ENCODE measurements around the gene FKTN.

The FKTN gene

DNA sequence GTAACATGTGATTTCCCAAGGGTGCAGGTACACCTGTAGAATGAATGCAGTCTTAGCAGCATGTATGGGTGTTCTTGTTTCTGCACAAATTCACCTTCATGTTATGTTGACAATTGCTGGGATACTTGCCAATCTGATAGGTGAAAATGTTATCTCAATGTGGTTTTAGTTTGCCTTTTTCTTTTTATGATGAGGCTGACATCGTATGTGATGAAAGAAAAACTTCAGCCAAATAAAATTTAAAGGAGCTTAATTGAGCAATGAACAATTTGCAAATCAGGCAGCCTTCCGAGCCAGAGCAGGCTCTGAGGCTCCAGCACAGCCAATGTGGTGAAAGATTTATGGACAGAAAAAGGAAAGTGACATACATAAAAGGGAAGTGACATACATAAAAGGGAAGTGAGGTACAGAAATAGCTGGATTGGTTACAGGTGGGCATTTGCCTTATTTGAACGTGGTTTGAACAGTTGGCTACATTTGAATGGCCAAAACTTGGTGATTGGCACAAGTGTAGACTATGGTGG, 114.8 kb downstream of the FKTN start:
- DNase-seq (ENCODE audit: extremely low spot score): no peak
- no peak for TF ChIP-seq FOXM1 (IDR thresholded peaks at IDR 0.05; ENCODE audit: borderline replicate concordance)
- TF ChIP-seq, protein P1, sequence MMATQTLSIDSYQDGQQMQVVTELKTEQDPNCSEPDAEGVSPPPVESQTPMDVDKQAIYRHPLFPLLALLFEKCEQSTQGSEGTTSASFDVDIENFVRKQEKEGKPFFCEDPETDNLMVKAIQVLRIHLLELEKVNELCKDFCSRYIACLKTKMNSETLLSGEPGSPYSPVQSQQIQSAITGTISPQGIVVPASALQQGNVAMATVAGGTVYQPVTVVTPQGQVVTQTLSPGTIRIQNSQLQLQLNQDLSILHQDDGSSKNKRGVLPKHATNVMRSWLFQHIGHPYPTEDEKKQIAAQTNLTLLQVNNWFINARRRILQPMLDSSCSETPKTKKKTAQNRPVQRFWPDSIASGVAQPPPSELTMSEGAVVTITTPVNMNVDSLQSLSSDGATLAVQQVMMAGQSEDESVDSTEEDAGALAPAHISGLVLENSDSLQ (IDR thresholded peaks at IDR 0.05): peak; percentile 71; the same call in 1 of the 2 replicates
- POLR2A ChIA-PET: interaction anchor here (0.6 kb wide), 1 partner anchor 16 kb away, joined by 3 read pairs; no protein-coding TSS in a partner anchor
- CTCF ChIA-PET: no interaction called here

DNA sequence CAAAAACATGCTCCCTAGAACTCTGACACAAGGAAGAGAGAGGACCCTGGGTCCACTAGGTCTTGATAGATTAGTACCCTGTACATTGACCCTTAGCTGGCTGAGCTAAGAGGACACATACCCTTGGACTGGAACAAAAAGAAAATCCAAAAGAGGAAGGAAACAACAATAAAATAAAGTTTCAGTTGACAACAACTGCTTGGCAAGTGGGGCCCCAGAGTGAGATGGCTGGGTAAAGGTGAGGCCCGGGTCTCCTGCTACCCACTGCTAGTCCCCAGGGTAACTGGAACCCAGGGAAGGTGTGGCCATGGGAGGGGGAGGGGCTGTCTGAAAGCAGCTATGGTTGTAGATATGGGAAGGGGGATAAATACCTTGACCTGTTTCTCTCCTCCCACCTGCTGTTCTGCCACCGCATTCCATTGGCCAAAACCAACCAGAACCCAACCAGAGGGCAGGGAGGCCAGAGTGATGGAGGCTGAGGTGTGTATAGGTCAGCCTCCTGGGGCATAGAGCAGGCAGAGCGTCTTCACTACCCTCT, 116.0 kb downstream of the FKTN start:
- CTCF ChIA-PET: no interaction called here
- POLR2A ChIA-PET: no interaction called here
- no peak for DNase-seq (ENCODE audit: extremely low spot score)
- TF ChIP-seq CTBP1 (IDR thresholded peaks at IDR 0.05; ENCODE audit: borderline replicate concordance): no peak
- no peak for TF ChIP-seq ARNT (IDR thresholded peaks at IDR 0.05)
- TF ChIP-seq LEF1 (IDR thresholded peaks at IDR 0.05; ENCODE audit: borderline replicate concordance): no peak
- TF ChIP-seq HDGF (IDR thresholded peaks at IDR 0.05; ENCODE audit: borderline replicate concordance): no peak
- no peak for TF ChIP-seq FOXK2 (IDR thresholded peaks at IDR 0.05)
- no peak for TF ChIP-seq FOXM1 (IDR thresholded peaks at IDR 0.05; ENCODE audit: borderline replicate concordance)
- no peak for TF ChIP-seq ELF4 (IDR thresholded peaks at IDR 0.05)
- TF ChIP-seq NFRKB (IDR thresholded peaks at IDR 0.05): no peak
- no peak for TF ChIP-seq ZNF384 (IDR thresholded peaks at IDR 0.05)
- TF ChIP-seq, protein P1 (IDR thresholded peaks at IDR 0.05): no peak
- TF ChIP-seq BHLHE40 (IDR thresholded peaks at IDR 0.05; ENCODE audit: borderline replicate concordance): no peak
- no peak for TF ChIP-seq SP1 (IDR thresholded peaks at IDR 0.05)
- no peak for TF ChIP-seq SUZ12 (IDR thresholded peaks at IDR 0.05)

DNA sequence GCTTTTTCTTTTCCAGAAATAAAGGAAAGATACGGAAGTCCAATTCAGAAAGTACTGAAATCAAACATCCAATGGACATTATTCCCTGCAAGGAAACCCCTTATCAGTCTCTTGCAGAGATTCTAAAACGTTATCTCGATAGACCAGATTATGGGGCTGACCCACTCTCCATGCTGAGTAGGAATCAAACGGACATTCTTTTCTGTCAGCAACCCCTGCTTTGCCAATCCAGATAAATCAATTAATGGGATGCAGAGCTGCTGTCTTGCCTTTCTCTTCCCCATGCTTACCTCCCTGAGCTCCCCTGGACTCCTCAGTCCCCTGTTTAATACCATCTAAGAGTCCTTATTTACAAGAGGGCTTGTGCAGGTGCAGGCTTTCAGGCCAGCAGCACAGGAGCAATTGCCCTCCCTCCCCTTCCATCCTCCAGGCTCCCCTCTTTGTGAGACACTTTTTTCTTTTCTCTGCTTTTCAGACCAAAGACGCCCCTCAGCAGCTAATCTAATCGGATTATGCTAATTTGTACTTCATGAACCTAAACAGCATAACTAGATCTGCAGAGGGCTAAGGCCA, 118.5 kb downstream of the FKTN start:
- DNase-seq (ENCODE audit: extremely low spot score): no peak
- no peak for TF ChIP-seq ZNF384 (IDR thresholded peaks at IDR 0.05)
- no peak for TF ChIP-seq ARNT (IDR thresholded peaks at IDR 0.05)
- no peak for TF ChIP-seq SP1 (IDR thresholded peaks at IDR 0.05)
- TF ChIP-seq, protein P1 (IDR thresholded peaks at IDR 0.05): no peak
- TF ChIP-seq HDGF (IDR thresholded peaks at IDR 0.05; ENCODE audit: borderline replicate concordance): no peak
- no peak for TF ChIP-seq ELF4 (IDR thresholded peaks at IDR 0.05)
- TF ChIP-seq NFRKB (IDR thresholded peaks at IDR 0.05): no peak
- no peak for TF ChIP-seq SUZ12 (IDR thresholded peaks at IDR 0.05)
- TF ChIP-seq BHLHE40 (IDR thresholded peaks at IDR 0.05; ENCODE audit: borderline replicate concordance): no peak
- TF ChIP-seq LEF1 (IDR thresholded peaks at IDR 0.05; ENCODE audit: borderline replicate concordance): no peak
- ChIA-PET CTCF (no interaction called here), POLR2A (no interaction called here)

DNA sequence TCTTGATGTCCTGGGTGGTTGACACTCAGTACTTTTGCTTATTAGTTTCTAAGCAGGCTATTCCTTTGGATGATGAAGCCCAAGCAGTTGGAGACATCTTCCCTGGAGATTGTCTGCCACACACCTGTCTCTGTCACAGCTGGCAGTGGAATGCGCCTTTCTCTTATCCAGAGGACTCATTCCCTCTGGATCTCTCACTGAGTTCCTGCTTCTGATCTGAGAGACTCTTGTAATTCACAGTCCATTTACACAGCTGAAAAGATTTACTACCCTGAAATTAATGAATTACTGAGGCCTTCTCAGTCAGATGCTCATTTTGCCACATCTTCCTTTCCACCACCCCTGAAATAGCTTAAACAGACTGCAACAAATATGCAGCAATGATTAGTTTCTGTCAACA, 120.2 kb downstream of the FKTN start:
- no peak for TF ChIP-seq FOXM1 (IDR thresholded peaks at IDR 0.05; ENCODE audit: borderline replicate concordance)
- TF ChIP-seq HDGF (IDR thresholded peaks at IDR 0.05; ENCODE audit: borderline replicate concordance): no peak
- no peak for TF ChIP-seq FOXA1 (IDR thresholded peaks at IDR 0.05)
- TF ChIP-seq, protein P1 (IDR thresholded peaks at IDR 0.05): no peak
- no peak for TF ChIP-seq SUZ12 (IDR thresholded peaks at IDR 0.05)
- TF ChIP-seq ARNT (IDR thresholded peaks at IDR 0.05): no peak
- no peak for TF ChIP-seq LEF1 (IDR thresholded peaks at IDR 0.05; ENCODE audit: borderline replicate concordance)
- no peak for TF ChIP-seq NFRKB (IDR thresholded peaks at IDR 0.05)
- no peak for TF ChIP-seq L3MBTL2 (conservative IDR thresholded peaks at IDR 0.05)
- no peak for TF ChIP-seq BHLHE40 (IDR thresholded peaks at IDR 0.05; ENCODE audit: borderline replicate concordance)
- no peak for TF ChIP-seq CTBP1 (IDR thresholded peaks at IDR 0.05; ENCODE audit: borderline replicate concordance)
- TF ChIP-seq SP1 (IDR thresholded peaks at IDR 0.05): no peak
- no peak for TF ChIP-seq FOXK2 (IDR thresholded peaks at IDR 0.05)
- no peak for DNase-seq (ENCODE audit: extremely low spot score)
- ChIA-PET CTCF (interaction anchor here (0.6 kb wide), 1 partner anchor 11 kb away, joined by 3 read pairs; no protein-coding TSS in a partner anchor), POLR2A (interaction anchor here (1.1 kb wide), 1 partner anchor 16 kb away, joined by 3 read pairs; the partner anchor contains the start of gene TMEM38B)

DNA sequence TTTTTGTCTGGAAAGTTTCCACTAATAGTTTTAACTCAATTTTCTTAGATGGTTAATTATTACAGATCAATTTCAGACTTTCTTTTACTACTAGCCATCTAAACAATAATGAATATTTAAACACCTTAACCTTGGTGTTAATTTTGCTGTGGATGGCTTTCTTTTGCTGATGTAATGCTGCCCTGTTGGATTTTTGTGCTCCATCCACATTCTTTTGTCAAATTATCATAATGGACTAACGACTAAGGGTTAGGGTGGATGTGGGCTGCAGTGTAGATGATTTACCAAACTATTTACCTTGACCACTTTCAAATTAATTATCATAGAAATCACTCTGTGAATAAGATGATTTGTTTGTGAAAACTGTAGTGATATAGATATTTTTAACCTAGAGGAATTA, 120.8 kb downstream of the FKTN start:
- no peak for DNase-seq (ENCODE audit: extremely low spot score)
- ChIA-PET POLR2A (interaction anchor here (1.1 kb wide), 1 partner anchor 15 kb away, joined by 3 read pairs; the partner anchor contains the start of gene TMEM38B), CTCF (no interaction called here)
- TF ChIP-seq CTBP1 (IDR thresholded peaks at IDR 0.05; ENCODE audit: borderline replicate concordance) (no peak), ZNF384 (IDR thresholded peaks at IDR 0.05) (no peak), FOXK2 (IDR thresholded peaks at IDR 0.05) (no peak)
- TF ChIP-seq, protein P1 (IDR thresholded peaks at IDR 0.05): no peak

Measured in HEK293T (cell line).